KMS-11 (cell line): ENCODE results near the gene MYO1E.

Experiments
- H2AFZ ChIP-seq: fragments of 200-600 bp; sonication (generic); 2 replicates; pipeline ENCODE4 v1.6.1; 2016; ENCODE audit warnings: antibody characterized with exemption, mixed run types, low read depth
- H3K27ac ChIP-seq: fragments of 200-600 bp; sonication (generic); 2 replicates; pipeline ENCODE4 v1.6.1; 2016; ENCODE audit warnings: mild to moderate bottlenecking, mixed run types
- H3K27me3 ChIP-seq: fragments of 200-600 bp; sonication (generic); 2 replicates; pipeline ENCODE4 v1.6.1; 2017; ENCODE audit warnings: mild to moderate bottlenecking, low read depth, mixed run types, moderate library complexity; ENCODE audit not compliant: insufficient read depth
- H3K36me3 ChIP-seq: fragments of 200-600 bp; sonication (generic); 2 replicates; pipeline ENCODE4 v1.6.1; 2017; ENCODE audit warnings: mild to moderate bottlenecking, mixed run types; ENCODE audit not compliant: insufficient read depth
- H3K4me1 ChIP-seq: fragments of 200-600 bp; sonication (generic); 2 replicates; pipeline ENCODE4 v1.6.1; 2016; ENCODE audit warnings: mild to moderate bottlenecking, low read depth, mixed run types; ENCODE audit not compliant: poor library complexity, severe bottlenecking
- H3K4me2 ChIP-seq: fragments of 200-600 bp; sonication (generic); 2 replicates; pipeline ENCODE4 v1.7.0; 2016; ENCODE audit warnings: mild to moderate bottlenecking, mixed run types
- H3K4me3 ChIP-seq: fragments of 200-600 bp; sonication (generic); IDR thresholded peaks from 2 replicates; pipeline ENCODE4 v1.6.1; 2017; ENCODE audit warnings: low read depth, low read length, mixed read lengths; ENCODE audit not compliant: insufficient read depth
- H3K79me2 ChIP-seq: fragments of 200-600 bp; sonication (generic); 2 replicates; pipeline ENCODE4 v1.6.1; 2016; ENCODE audit warnings: low read depth, mixed run types; ENCODE audit not compliant: insufficient read depth
- H3K9ac ChIP-seq: fragments of 200-600 bp; sonication (generic); 2 replicates; pipeline ENCODE4 v1.6.1; 2016; ENCODE audit warnings: mild to moderate bottlenecking, mixed run types
- H4K20me1 ChIP-seq: fragments of 200-600 bp; sonication (generic); 2 replicates; pipeline ENCODE4 v1.6.1; 2016; ENCODE audit warnings: mild to moderate bottlenecking, mixed run types; ENCODE audit not compliant: insufficient read depth
- CTCF ChIP-seq: fragments of 200-600 bp; sonication (generic); conservative IDR thresholded peaks from 2 replicates; pipeline ENCODE4 v1.6.1; 2017; ENCODE audit warnings: low read depth, mild to moderate bottlenecking, antibody characterized with exemption, low read length, moderate library complexity, mixed read lengths

Gene MYO1E

DNA sequence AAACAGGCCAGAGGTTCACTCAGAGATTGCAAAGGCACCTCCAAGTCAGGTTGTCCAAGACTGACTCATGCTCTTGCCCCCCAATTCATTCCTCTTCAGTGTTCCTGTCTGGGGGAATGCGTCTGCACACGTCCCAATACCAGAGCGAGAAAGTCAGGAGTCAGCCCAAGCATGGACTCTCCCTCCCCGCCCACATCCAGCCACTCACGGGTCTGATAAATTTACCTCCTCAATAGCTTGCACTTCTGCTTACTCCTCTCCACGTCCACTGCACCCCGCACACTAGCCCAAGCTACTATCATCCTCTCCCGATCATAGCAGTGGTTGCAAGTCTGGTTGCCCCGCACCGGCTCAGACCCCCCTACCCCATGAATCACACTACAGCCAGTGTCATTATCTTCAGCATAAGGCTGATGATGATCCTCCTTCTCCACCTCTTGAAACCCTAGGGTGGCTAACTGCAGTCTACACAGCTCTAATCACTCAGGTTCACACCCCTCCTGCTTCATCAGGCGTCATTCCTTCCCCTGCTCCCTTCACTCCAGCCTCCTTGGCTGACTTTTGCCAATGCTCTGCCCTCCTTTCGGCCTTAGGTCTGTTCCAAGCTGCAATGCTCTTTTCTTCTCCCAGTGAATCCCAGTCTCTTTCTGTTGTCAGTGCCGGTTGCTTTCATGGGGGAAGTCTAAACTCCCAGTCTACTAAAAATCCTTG lies 27.6 kb upstream of the MYO1E start:
- Histone ChIP-seq H3K4me2 (no peak overlapping the region), H3K4me1 (no peaks in the 10 kb centered on the region), H3K9ac (no peak overlapping the region), H4K20me1 (no peaks in the 10 kb centered on the region), H3K27ac (no peak overlapping the region), H3K27me3 (no peaks in the 10 kb centered on the region), H3K79me2 (no peaks in the 10 kb centered on the region), H3K36me3 (no peaks in the 10 kb centered on the region), H2AFZ (no peak overlapping the region), H3K4me3 (no peak overlapping the region)
- no peak for TF ChIP-seq CTCF

GRCh38 chr15:59399465-59400102 lies 26.9 kb upstream of the MYO1E start:
- Histone ChIP-seq H3K4me1 (no peaks in the 10 kb centered on the region), H2AFZ (no peak overlapping the region), H3K4me3 (no peak overlapping the region), H3K79me2 (no peaks in the 10 kb centered on the region), H3K36me3 (no peaks in the 10 kb centered on the region), H3K27ac (no peak overlapping the region), H4K20me1 (no peaks in the 10 kb centered on the region), H3K27me3 (no peaks in the 10 kb centered on the region), H3K9ac (no peak overlapping the region), H3K4me2 (no peak overlapping the region)
- TF ChIP-seq CTCF = no peak

GRCh38 chr15:59398220-59398619 lies 25.5 kb upstream of the MYO1E start:
- TF ChIP-seq CTCF = no peak
- H3K4me1 ChIP-seq = no peaks in the 10 kb centered on the region
- no peaks in the 10 kb centered on the region for H3K36me3 ChIP-seq
- H4K20me1 ChIP-seq = no peaks in the 10 kb centered on the region
- H3K4me2 ChIP-seq = no peak overlapping the region
- H3K27ac ChIP-seq = no peak overlapping the region
- H3K9ac ChIP-seq = no peak overlapping the region
- H2AFZ ChIP-seq = no peak overlapping the region
- H3K4me3 ChIP-seq = no peak overlapping the region
- no peaks in the 10 kb centered on the region for H3K27me3 ChIP-seq
- no peaks in the 10 kb centered on the region for H3K79me2 ChIP-seq

GRCh38 chr15:59396679-59397078 lies 24.0 kb upstream of the MYO1E start:
- Histone ChIP-seq H3K4me3 (no peak overlapping the region), H4K20me1 (no peaks in the 10 kb centered on the region), H3K36me3 (no peaks in the 10 kb centered on the region), H3K79me2 (no peaks in the 10 kb centered on the region), H3K9ac (no peak overlapping the region), H3K4me1 (no peaks in the 10 kb centered on the region), H3K27me3 (no peaks in the 10 kb centered on the region), H2AFZ (no peak overlapping the region), H3K4me2 (no peak overlapping the region), H3K27ac (no peak overlapping the region)
- no peak for TF ChIP-seq CTCF
